ENCODE data around the gene OR1D5.
A peak's percentile ranks its signal among the peaks of the same experiment; 100 is the strongest.
"Not testable (repeated sequence)": the region's sequence is repeated elsewhere in the genome, so short reads cannot be mapped to it uniquely, and the experiment has no call there.

The OR1D5 gene

DNA sequence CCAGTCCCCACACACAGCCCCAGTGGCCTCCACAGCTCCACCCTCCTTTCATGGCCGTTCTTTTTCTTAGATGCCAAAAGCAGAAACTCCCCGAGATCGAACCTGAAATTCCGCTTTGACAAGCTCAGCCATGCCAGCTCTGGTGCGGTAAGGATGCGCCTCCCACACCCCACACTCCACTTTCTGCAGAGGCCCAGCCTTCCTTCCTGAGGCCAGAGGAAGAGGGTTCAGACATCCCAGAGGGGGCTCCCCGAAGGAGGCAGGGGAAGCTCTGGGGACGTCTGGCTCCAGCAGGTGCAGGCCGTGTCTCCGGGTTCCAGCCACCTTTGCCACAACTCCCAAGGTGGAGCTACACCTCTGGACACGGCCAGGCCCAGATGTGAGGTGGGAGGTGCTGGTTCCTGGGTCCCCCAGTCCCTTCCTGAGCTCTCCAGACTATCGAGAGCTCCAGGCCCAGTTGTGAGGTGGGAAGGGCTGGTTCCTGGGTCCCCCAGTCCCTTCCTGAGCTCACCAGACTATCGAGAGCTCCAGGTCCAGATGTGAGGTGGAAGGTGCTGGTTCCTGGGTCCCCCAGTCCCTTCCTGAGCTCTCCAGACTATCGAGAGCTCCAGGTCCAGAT is 32.4 kb downstream of the OR1D5 start:
- not testable (repeated sequence) for DNase-seq

GRCh38 chr17:3030096-3030495 is 33.3 kb downstream of the OR1D5 start:
- no peak for DNase-seq

- no peak for DNase-seq
Measured at GRCh38 chr17:3029213-3029913, 34.0 kb downstream of the OR1D5 start.

DNA sequence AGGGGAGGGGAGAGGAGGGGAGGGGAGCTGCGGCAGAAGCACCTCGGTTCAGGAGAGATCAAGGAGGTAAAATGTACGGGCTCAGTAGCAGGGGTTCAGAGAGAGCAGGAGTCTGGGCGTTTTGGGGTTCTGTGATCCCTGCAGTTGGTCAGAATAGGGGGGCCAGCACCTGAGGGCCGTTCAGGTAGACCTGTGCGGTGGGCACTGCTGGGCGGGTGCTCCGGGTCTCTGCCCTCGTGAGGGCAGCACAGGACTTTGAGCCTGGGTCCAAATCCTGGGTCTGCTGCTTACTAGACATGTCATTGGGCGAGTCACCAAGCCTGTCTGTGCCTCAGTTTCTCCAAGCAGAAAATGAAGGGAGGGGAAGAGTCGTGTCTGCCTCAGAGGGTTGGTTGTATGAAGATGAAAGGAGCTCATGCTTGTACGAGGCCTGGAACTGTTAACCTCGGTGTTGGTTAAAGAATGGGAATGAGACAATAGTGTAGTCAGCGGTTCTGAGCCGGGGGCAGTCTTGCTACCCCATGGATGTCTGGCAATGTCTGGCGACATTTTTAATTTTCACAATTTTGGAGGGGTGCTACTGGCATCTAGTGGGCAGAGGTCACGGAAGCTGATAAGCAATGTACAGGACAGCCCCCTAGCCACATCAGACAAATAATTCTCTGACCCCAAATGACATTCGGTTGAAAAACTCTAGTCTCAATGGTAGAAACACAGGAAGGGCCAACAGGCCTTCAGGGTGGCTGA is 35.4 kb downstream of the OR1D5 start:
- DNase-seq: no peak

- DNase-seq: no peak
Measured at GRCh38 chr17:3026856-3027751, 36.3 kb downstream of the OR1D5 start.

DNA sequence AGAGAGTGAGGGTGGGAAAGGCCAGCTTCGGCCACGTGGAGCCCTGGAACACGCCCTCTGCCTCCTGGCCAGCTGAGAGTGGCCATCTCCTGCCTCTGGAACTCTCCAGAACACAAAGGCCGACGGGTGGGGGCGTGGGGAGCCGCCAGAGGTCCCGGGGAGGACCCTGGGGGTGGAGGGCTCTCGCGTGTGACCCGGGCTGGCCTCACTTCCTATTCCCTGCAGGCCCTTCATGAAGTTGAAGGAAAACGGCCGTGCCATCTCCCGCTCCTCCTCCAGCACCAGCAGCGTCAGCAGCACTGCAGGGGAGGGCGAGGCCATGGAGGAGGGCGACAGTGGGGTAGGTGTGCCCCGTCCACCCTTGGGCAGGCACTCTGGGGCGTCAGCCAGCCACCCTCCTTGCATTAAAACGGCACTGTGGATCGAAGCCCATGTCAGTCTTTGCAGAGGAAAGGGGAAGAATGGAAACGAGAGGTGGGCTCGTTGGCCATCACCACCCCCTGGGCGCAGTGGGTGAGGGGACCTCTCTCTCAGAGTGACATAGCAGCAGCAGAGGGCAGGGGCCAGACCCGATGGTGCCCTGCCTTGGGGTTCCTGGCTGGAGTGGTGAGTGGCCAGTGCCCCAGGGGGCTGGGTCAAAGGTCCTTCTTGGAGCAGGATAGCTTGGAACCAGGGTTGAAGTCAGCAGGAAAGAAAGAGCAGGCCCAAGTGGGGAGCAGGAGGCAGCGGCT is 37.1 kb downstream of the OR1D5 start:
- DNase-seq: no peak

DNA sequence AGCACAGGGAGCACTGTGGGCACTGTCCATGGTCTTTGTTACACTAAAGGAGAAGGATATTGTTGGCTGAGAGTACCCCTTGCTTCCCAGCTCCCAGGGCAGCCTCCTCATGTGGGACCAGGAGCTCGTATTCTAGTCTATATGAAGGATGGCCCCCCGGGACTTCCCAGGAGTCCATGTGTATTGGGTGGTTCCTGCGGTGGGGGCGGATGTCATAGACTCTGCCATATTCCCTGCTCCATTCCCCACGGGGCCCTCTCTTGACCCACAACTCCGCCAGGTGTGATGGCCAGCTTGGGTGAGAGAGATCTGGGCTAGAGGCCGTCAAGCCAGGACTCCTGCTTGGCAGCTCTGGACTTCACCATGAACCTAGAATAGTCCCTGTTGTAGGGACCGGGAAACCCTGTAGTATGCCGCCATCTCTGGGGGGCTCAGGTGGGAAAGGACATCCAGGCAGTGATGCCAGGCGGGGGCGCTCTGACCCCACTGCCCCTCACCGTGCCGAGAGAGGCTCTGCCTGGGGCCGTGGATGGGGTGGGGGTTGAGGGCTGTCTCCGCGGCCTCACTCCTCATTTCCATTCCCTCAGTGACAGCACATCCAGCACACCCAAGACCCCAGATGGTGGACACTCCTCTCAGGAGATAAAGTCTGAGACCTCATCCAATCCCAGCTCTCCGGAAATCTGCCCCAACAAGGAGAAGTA is 37.8 kb downstream of the OR1D5 start:
- no peak for DNase-seq

DNA sequence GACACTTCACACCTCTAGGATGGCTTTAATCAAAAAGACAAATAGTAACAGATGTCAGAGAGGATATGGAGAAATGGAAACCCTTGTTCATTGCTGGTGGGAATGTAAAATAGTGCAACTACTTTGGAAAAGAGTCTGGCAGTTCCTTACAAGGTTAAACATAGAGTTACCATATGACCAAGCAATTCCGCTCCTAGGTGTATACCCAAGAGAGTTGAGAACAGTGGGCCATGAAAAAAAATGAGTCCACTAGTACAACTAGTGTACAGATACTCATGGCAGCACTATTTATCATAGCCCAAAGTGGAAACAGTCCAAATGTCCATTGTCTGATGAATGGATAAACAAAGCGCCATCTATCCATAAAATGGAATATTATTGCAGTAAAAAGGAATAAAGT is 39.1 kb downstream of the OR1D5 start:
- DNase-seq: no peak

- DNase-seq: no peak
Measured at GRCh38 chr17:3022197-3022596, 41.2 kb downstream of the OR1D5 start.

DNA sequence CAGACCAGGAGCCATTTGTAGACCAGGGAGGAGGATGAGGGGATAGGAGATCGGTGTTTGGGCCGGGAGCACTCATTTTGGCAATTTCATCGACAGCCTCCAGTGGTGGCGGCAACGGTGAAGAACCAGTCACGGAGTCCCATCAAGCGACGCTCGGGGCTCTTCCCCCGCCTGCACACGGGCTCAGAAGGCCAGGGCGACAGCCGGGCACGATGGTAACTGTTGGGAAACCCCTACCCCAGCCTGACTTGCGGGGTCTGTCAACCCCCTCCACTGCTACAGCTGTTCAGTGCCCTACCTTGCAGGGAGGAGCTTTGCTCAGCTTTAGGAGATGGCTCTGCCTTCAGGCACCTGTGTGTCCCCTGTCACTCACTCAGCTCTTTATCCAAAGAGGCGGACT is 43.0 kb downstream of the OR1D5 start:
- DNase-seq: no peak

GRCh38 chr17:3019761-3020160 is 43.6 kb downstream of the OR1D5 start:
- DNase-seq: no peak

DNA sequence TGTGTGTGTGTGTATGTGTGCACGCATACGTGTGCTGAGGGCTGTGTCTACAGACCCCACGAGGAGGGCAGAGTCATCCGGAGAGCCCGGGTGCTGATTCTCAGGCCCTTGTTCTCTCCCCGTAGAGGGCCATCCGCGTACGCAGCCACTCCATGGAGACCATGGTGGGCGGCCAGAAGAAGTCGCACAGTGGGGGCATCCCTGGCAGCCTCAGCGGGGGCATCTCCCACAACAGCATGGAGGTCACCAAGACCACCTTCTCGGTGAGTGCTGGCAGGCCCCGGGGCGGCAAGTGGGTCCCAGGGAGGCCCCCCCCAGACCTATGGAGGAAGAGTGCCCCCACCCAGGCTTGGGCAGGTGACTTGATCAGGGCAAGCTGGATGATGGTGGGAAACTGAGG is 45.5 kb downstream of the OR1D5 start:
- DNase-seq: no peak

DNA sequence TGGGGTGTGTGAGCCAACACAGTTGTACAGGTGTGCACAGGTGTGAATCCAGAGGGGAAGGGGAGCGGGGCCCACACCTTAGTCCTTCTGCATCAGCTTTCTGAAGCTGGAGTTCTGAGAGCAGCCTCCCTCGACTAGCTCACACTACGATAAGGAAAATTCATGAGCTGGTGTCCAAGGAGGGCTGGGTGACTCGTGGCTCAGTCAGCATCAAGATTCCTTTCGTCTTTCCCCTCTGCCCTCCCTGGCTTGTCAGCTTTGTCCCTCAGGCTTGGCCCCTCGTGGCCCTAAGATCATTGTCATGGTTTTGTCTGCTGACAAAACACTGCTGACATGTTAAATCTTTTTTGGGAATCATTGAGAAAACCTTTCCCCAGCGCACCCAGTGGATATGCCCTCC is 47.5 kb downstream of the OR1D5 start:
- DNase-seq: no peak

GRCh38 chr17:3012926-3013581 is 50.4 kb downstream of the OR1D5 start:
- DNase-seq: peak; percentile 40 to 42
